Osteocyte (in vitro differentiated cells): ENCODE data around the gene RACK1. TPM values are rescaled to one million over a fixed set of nuclear protein-coding genes. Genes with fewer than 3 reads are reported as not detected.

Experiments used
- DNase-seq: peaks from one replicate; pipeline ENCODE4 v3.0.0; 2021; ENCODE audit warnings: mixed read lengths; ENCODE audit not compliant: unreplicated experiment; ENCODE audit errors: extremely low spot score
- H3K27ac Mint-ChIP-seq: one replicate; pipeline ENCODE4 v1.8.0; 2021; ENCODE audit warnings: mild to moderate bottlenecking, mixed read lengths; ENCODE audit not compliant: unreplicated experiment
- H3K27me3 Mint-ChIP-seq: one replicate; pipeline ENCODE4 v1.8.0; 2021; ENCODE audit warnings: mixed read lengths; ENCODE audit not compliant: unreplicated experiment
- H3K36me3 Mint-ChIP-seq: one replicate; pipeline ENCODE4 v1.8.0; 2021; ENCODE audit warnings: mixed read lengths; ENCODE audit not compliant: unreplicated experiment
- H3K4me1 Mint-ChIP-seq: one replicate; pipeline ENCODE4 v1.8.0; 2021; ENCODE audit warnings: mixed read lengths; ENCODE audit not compliant: unreplicated experiment
- H3K4me3 Mint-ChIP-seq: one replicate; pipeline ENCODE4 v1.8.0; 2021; ENCODE audit warnings: mild to moderate bottlenecking, moderate library complexity, mixed read lengths; ENCODE audit not compliant: unreplicated experiment
- H3K9me3 Mint-ChIP-seq: one replicate; pipeline ENCODE4 v1.8.0; 2021; ENCODE audit warnings: mixed read lengths; ENCODE audit not compliant: unreplicated experiment
- CTCF ChIP-seq: fragments of 200-600 bp; sonication (generic); IDR thresholded peaks from 2 replicates; pipeline ENCODE4 v1.5.0; 2021; ENCODE audit warnings: antibody characterized with exemption, mild to moderate bottlenecking, moderate library complexity
- total RNA-seq: library from RNA; stranded (reverse); gene quantifications from 2 replicates; pipeline ENCODE4 v1.2.1, GENCODE V29; 2021

Gene RACK1
- total RNA-seq, 1 donor from 2014 or later = 1,921 TPM

GRCh38 chr5:181194489-181195248 lies 49.0 kb downstream of the RACK1 start:
- H3K36me3 Mint-ChIP-seq = peaks cover 2% of the 10 kb centered on the region
- no peak overlapping the region for H3K27ac Mint-ChIP-seq
- no peak overlapping the region for H3K4me3 Mint-ChIP-seq
- DNase-seq = no peak
- H3K9me3 Mint-ChIP-seq = no peaks in the 10 kb centered on the region
- H3K4me1 Mint-ChIP-seq = peaks cover 22% of the 10 kb centered on the region
- H3K27me3 Mint-ChIP-seq = no peaks in the 10 kb centered on the region
- TF ChIP-seq CTCF = no peak

GRCh38 chr5:181193656-181194055 lies 50.0 kb downstream of the RACK1 start:
- Mint-ChIP-seq H3K4me3 (no peak overlapping the region), H3K9me3 (no peaks in the 10 kb centered on the region), H3K27ac (no peak overlapping the region), H3K36me3 (peaks cover 1% of the 10 kb centered on the region), H3K4me1 (peaks cover 22% of the 10 kb centered on the region), H3K27me3 (no peaks in the 10 kb centered on the region)
- no peak for TF ChIP-seq CTCF
- DNase-seq = no peak

GRCh38 chr5:181192337-181193046 lies 51.2 kb downstream of the RACK1 start:
- Mint-ChIP-seq H3K36me3 (no peaks in the 10 kb centered on the region), H3K27me3 (no peaks in the 10 kb centered on the region), H3K4me3 (peak overlapping the region; percentile 97), H3K27ac (peak overlapping the region; percentile 94), H3K9me3 (no peaks in the 10 kb centered on the region), H3K4me1 (peaks cover 28% of the 10 kb centered on the region)
- TF ChIP-seq CTCF = no peak
- DNase-seq = no peak

- peak overlapping the region; percentile 94 for H3K27ac Mint-ChIP-seq
- no peaks in the 10 kb centered on the region for H3K27me3 Mint-ChIP-seq
- peaks cover 25% of the 10 kb centered on the region for H3K4me1 Mint-ChIP-seq
- no peak for TF ChIP-seq CTCF
- no peaks in the 10 kb centered on the region for H3K36me3 Mint-ChIP-seq
- peak overlapping the region; percentile 97 for H3K4me3 Mint-ChIP-seq
- no peaks in the 10 kb centered on the region for H3K9me3 Mint-ChIP-seq
- peak; percentile 98 for DNase-seq
These were observed 52.0 kb downstream of the RACK1 start for GRCh38 chr5:181191526-181192336.
